Naive thymus-derived CD4-positive, alpha-beta T cell (primary cell): ENCODE data around the gene SEMA3A. TPM values are rescaled to one million over a fixed set of nuclear protein-coding genes. Genes with fewer than 3 reads are reported as not detected.

Source experiments
- ATAC-seq: fragments of 150-1000 bp; cut with Tn5 transposase; 2 replicates; pipeline ENCODE4 v1.10.0; 2021; ENCODE audit warnings: mild to moderate bottlenecking, moderate library complexity
- CTCF ChIA-PET: fragments of 350-600 bp; sonication (Branson Sonifier 250); formaldehyde crosslinking; loops from one replicate; lab custom pipeline; 2021; ENCODE audit warnings: antibody characterized with exemption; lab: Charles Lee
- POLR2A ChIA-PET: fragments of 350-600 bp; sonication (Branson Sonifier 250); formaldehyde crosslinking; loops from one replicate; lab custom pipeline; 2021; ENCODE audit warnings: antibody characterized with exemption, inconsistent platforms; lab: Charles Lee
- DNase-seq, 9 donors: peaks; one replicate each; pipeline versions ENCODE4 v3.0.0 to v3.0.0-alpha.2; 2020 to 2022; ENCODE audit warnings: mixed read lengths in 1 of 9
- H3K27ac ChIP-seq: one replicate; pipeline ENCODE4 v1.7.0; 2013; ENCODE audit warnings: mild to moderate bottlenecking, low read depth, low read length, moderate library complexity
- H3K27me3 ChIP-seq, 2 donors: one replicate each; pipeline ENCODE4 v1.7.0; 2013; ENCODE audit warnings: low read length in 2 of 2, mild to moderate bottlenecking in 2 of 2, moderate library complexity in 2 of 2; ENCODE audit not compliant: control insufficient read depth in 2 of 2, insufficient read depth in 2 of 2
- H3K36me3 ChIP-seq, 3 experiments: 1 replicate in 2 of 3; 2 replicates in 1 of 3; pipeline ENCODE4 v1.7.0; 2013; ENCODE audit warnings: low read length in 3 of 3, mild to moderate bottlenecking in 3 of 3, moderate library complexity in 1 of 3; ENCODE audit not compliant: insufficient read depth in 3 of 3, control insufficient read depth in 2 of 3
- H3K4me1 ChIP-seq, 2 donors: one replicate each; pipeline ENCODE4 v1.7.0; 2013; ENCODE audit warnings: low read length in 2 of 2, mild to moderate bottlenecking in 2 of 2, moderate library complexity in 1 of 2; ENCODE audit not compliant: control insufficient read depth in 2 of 2, insufficient read depth in 2 of 2
- H3K4me3 ChIP-seq: 2 replicates; pipeline ENCODE4 v1.7.0; 2013; ENCODE audit warnings: mild to moderate bottlenecking, low read length
- H3K9me3 ChIP-seq, 3 experiments: 1 replicate in 2 of 3; 2 replicates in 1 of 3; pipeline ENCODE4 v1.7.0; 2013; ENCODE audit warnings: low read length in 3 of 3; ENCODE audit not compliant: control insufficient read depth in 2 of 3
- H3K27ac Mint-ChIP-seq, 9 donors: one replicate each; pipeline ENCODE4 v1.8.0; 2020 to 2022; ENCODE audit warnings: mixed read lengths in 9 of 9, mild to moderate bottlenecking in 8 of 9, moderate library complexity in 5 of 9, inconsistent platforms in 2 of 9
- H3K27me3 Mint-ChIP-seq, 5 donors: one replicate each; pipeline ENCODE4 v1.8.0; 2021 to 2022; ENCODE audit warnings: mixed read lengths in 5 of 5, mild to moderate bottlenecking in 1 of 5
- H3K36me3 Mint-ChIP-seq, 5 donors: one replicate each; pipeline ENCODE4 v1.8.0; 2020 to 2022; ENCODE audit warnings: mixed read lengths in 5 of 5, mild to moderate bottlenecking in 3 of 5, inconsistent platforms in 1 of 5
- H3K4me1 Mint-ChIP-seq, 7 donors: one replicate each; pipeline ENCODE4 v1.8.0; 2020 to 2022; ENCODE audit warnings: mixed read lengths in 7 of 7, mild to moderate bottlenecking in 3 of 7, inconsistent platforms in 1 of 7
- H3K4me3 Mint-ChIP-seq, 10 donors: one replicate each; pipeline ENCODE4 v1.8.0; 2020 to 2022; ENCODE audit warnings: mild to moderate bottlenecking in 10 of 10, mixed read lengths in 10 of 10, moderate library complexity in 6 of 10, inconsistent platforms in 2 of 10
- H3K9me3 Mint-ChIP-seq, 11 donors: one replicate each; pipeline ENCODE4 v1.8.0; 2020 to 2022; ENCODE audit warnings: mixed read lengths in 11 of 11, mild to moderate bottlenecking in 4 of 11, inconsistent platforms in 1 of 11, moderate library complexity in 1 of 11
- intact Hi-C, 2 donors: fragments of 100-400 bp; cut with micrococcal nuclease; formaldehyde crosslinking; loops; one replicate each; pipeline ENCODE4 v1.15.1; 2023
- polyA plus RNA-seq, 2 donors: library from polyadenylated mRNA; unstranded; fragments of 300-500 nt; fragmentation: Illumina TruSeq; gene quantifications; one replicate each; pipeline ENCODE4 v1.2.3, GENCODE V29; 2021
- total RNA-seq, 6 experiments: library from RNA in 5 of 6; stranded (reverse) in 5 of 6; gene quantifications; 1 replicate in 5 of 6; 2 replicates in 1 of 6; pipeline ENCODE4 v1.2.3 and lab custom pipeline; 2021 to 2026

SEMA3A gene
- total and polyA plus RNA-seq, 7 experiments from 2014 or later = 0.29 to 3.0 (median 1.3) TPM

- no peaks in the 10 kb centered on the region for H3K27me3 ChIP-seq
- no peak overlapping the region for H3K4me3 ChIP-seq
- Mint-ChIP-seq H3K27ac (no peak overlapping the region), H3K9me3 (no peaks in the 10 kb centered on the region), H3K27me3 (peaks cover 0 to 12% (median 0%) of the 10 kb centered on the region in 5 donors), H3K36me3 (peaks cover 0 to 3% (median 0%) of the 10 kb centered on the region in 5 donors), H3K4me1 (peaks cover 0 to 13% (median 0%) of the 10 kb centered on the region in 7 donors), H3K4me3 (no peak overlapping the region)
- ATAC-seq (no peak), DNase-seq (no peak)
- no peaks in the 10 kb centered on the region for H3K36me3 ChIP-seq
- no peak overlapping the region for H3K27ac ChIP-seq
- H3K9me3 ChIP-seq = no peaks in the 10 kb centered on the region
- CTCF ChIA-PET = interaction anchor here (0.5 to 0.7 kb wide), 2 partner anchors 24 to 908 kb away, joined by 3 to 7 read pairs; no protein-coding TSS in a partner anchor
- POLR2A ChIA-PET = no interaction called here
- no peaks in the 10 kb centered on the region for H3K4me1 ChIP-seq
- intact Hi-C loops = no loop called here
Measured at GRCh38 chr7:84108119-84108518, 86.5 kb downstream of the SEMA3A start.

GRCh38 chr7:84107259-84107658, 87.3 kb downstream of the SEMA3A start:
- H3K27ac ChIP-seq = no peak overlapping the region
- no peaks in the 10 kb centered on the region for H3K36me3 ChIP-seq
- H3K4me3 ChIP-seq = no peak overlapping the region
- Mint-ChIP-seq H3K4me1 (peaks cover 0 to 13% (median under 1%) of the 10 kb centered on the region in 7 donors), H3K27me3 (peaks cover 0 to 12% (median 0%) of the 10 kb centered on the region in 5 donors), H3K36me3 (peaks cover 0 to 3% (median 0%) of the 10 kb centered on the region in 5 donors), H3K27ac (peak overlapping the region in 1 of 9 donors; percentile 31), H3K4me3 (no peak overlapping the region), H3K9me3 (peaks cover 0 to under 1% (median 0%) of the 10 kb centered on the region in 11 donors)
- ChIA-PET POLR2A (no interaction called here), CTCF (interaction anchor here (0.6 kb wide), 1 partner anchor 11 kb away, joined by 3 read pairs; no protein-coding TSS in a partner anchor)
- no peak for ATAC-seq
- H3K4me1 ChIP-seq = no peaks in the 10 kb centered on the region
- no peak for DNase-seq
- intact Hi-C loops = no loop called here
- no peaks in the 10 kb centered on the region for H3K9me3 ChIP-seq
- no peaks in the 10 kb centered on the region for H3K27me3 ChIP-seq

- Mint-ChIP-seq H3K36me3 (peaks cover 0 to 3% (median 0%) of the 10 kb centered on the region in 5 donors), H3K27me3 (peaks cover 0 to 12% (median 0%) of the 10 kb centered on the region in 5 donors), H3K4me1 (peaks cover 0 to 13% (median 2%) of the 10 kb centered on the region in 7 donors), H3K27ac (no peak overlapping the region), H3K9me3 (peaks cover 0 to 2% (median 0%) of the 10 kb centered on the region in 11 donors), H3K4me3 (no peak overlapping the region)
- no peak overlapping the region for H3K4me3 ChIP-seq
- H3K27me3 ChIP-seq = no peaks in the 10 kb centered on the region
- intact Hi-C loops = no loop called here
- H3K36me3 ChIP-seq = no peaks in the 10 kb centered on the region
- ChIA-PET CTCF (no interaction called here), POLR2A (no interaction called here)
- no peaks in the 10 kb centered on the region for H3K4me1 ChIP-seq
- DNase-seq (no peak), ATAC-seq (no peak)
- no peak overlapping the region for H3K27ac ChIP-seq
- no peaks in the 10 kb centered on the region for H3K9me3 ChIP-seq
Measured at GRCh38 chr7:84106291-84106690, 88.3 kb downstream of the SEMA3A start.

- Histone ChIP-seq H3K4me3 (no peak overlapping the region), H3K36me3 (no peaks in the 10 kb centered on the region), H3K27me3 (no peaks in the 10 kb centered on the region), H3K4me1 (no peaks in the 10 kb centered on the region), H3K9me3 (no peaks in the 10 kb centered on the region), H3K27ac (no peak overlapping the region)
- ATAC-seq = no peak
- ChIA-PET POLR2A (no interaction called here), CTCF (no interaction called here)
- Mint-ChIP-seq H3K4me1 (peaks cover 0 to 13% (median 3%) of the 10 kb centered on the region in 7 donors), H3K36me3 (peaks cover 0 to 3% (median 0%) of the 10 kb centered on the region in 5 donors), H3K4me3 (no peak overlapping the region), H3K27ac (no peak overlapping the region), H3K27me3 (peaks cover 0 to 12% (median 0%) of the 10 kb centered on the region in 5 donors), H3K9me3 (peaks cover 0 to 2% (median 0%) of the 10 kb centered on the region in 11 donors)
- no peak for DNase-seq
- intact Hi-C loops = no loop called here
Measured at GRCh38 chr7:84105586-84105985, 89.0 kb downstream of the SEMA3A start.

- Histone ChIP-seq H3K9me3 (no peaks in the 10 kb centered on the region), H3K27ac (no peak overlapping the region), H3K36me3 (no peaks in the 10 kb centered on the region), H3K4me3 (no peak overlapping the region), H3K4me1 (no peaks in the 10 kb centered on the region), H3K27me3 (no peaks in the 10 kb centered on the region)
- Mint-ChIP-seq H3K36me3 (peaks cover 0 to 3% (median 0%) of the 10 kb centered on the region in 5 donors), H3K4me3 (no peak overlapping the region), H3K9me3 (peaks cover 0 to 2% (median 0%) of the 10 kb centered on the region in 11 donors), H3K27me3 (peaks cover 0 to 10% (median 0%) of the 10 kb centered on the region in 5 donors), H3K4me1 (peaks cover 0 to 13% (median 4%) of the 10 kb centered on the region in 7 donors), H3K27ac (no peak overlapping the region)
- POLR2A ChIA-PET = no interaction called here
- intact Hi-C loops = loop anchor here in 1 of 2 donors (5.0 kb wide), 1 partner anchor 37 kb away; no protein-coding TSS in a partner anchor
- ATAC-seq (no peak), DNase-seq (no peak)
- CTCF ChIA-PET = no interaction called here
Measured at GRCh38 chr7:84104826-84105225, 89.8 kb downstream of the SEMA3A start.

- Mint-ChIP-seq H3K27ac (peak overlapping the region in 1 of 9 donors; percentile 25), H3K4me1 (peaks cover 0 to 18% (median 4%) of the 10 kb centered on the region in 7 donors), H3K4me3 (no peak overlapping the region), H3K9me3 (peaks cover 0 to 2% (median 0%) of the 10 kb centered on the region in 11 donors), H3K27me3 (no peaks in the 10 kb centered on the region), H3K36me3 (no peaks in the 10 kb centered on the region)
- Histone ChIP-seq H3K9me3 (no peaks in the 10 kb centered on the region), H3K27ac (no peak overlapping the region), H3K4me3 (no peak overlapping the region), H3K27me3 (no peaks in the 10 kb centered on the region), H3K4me1 (no peaks in the 10 kb centered on the region), H3K36me3 (no peaks in the 10 kb centered on the region)
- POLR2A ChIA-PET = interaction anchor here (0.7 kb wide), 1 partner anchor 20 kb away, joined by 3 read pairs; no protein-coding TSS in a partner anchor
- CTCF ChIA-PET = no interaction called here
- ATAC-seq (no peak), DNase-seq (no peak)
- intact Hi-C loops = loop anchor here in 1 of 2 donors (5.0 kb wide), 1 partner anchor 40 kb away; no protein-coding TSS in a partner anchor
Measured at GRCh38 chr7:84102213-84102612, 92.4 kb downstream of the SEMA3A start.

GRCh38 chr7:84100866-84101265, 93.7 kb downstream of the SEMA3A start:
- no peak overlapping the region for H3K4me3 ChIP-seq
- DNase-seq (no peak), ATAC-seq (no peak)
- Mint-ChIP-seq H3K36me3 (no peaks in the 10 kb centered on the region), H3K27ac (no peak overlapping the region), H3K4me3 (no peak overlapping the region), H3K4me1 (peaks cover 0 to 27% (median 7%) of the 10 kb centered on the region in 7 donors), H3K27me3 (no peaks in the 10 kb centered on the region), H3K9me3 (peaks cover 0 to 2% (median 0%) of the 10 kb centered on the region in 11 donors)
- no peaks in the 10 kb centered on the region for H3K36me3 ChIP-seq
- no peak overlapping the region for H3K27ac ChIP-seq
- H3K9me3 ChIP-seq = no peaks in the 10 kb centered on the region
- H3K4me1 ChIP-seq = no peaks in the 10 kb centered on the region
- ChIA-PET POLR2A (no interaction called here), CTCF (no interaction called here)
- intact Hi-C loops = loop anchor here in 1 of 2 donors (5.0 kb wide), 1 partner anchor 41 kb away; no protein-coding TSS in a partner anchor
- H3K27me3 ChIP-seq = no peaks in the 10 kb centered on the region
